Common myeloid progenitor, CD34-positive (primary cell): ENCODE results near the gene PIK3IP1.
A peak's percentile ranks its signal among the peaks of the same experiment; 100 is the strongest.
"Not testable (repeated sequence)": the region's sequence is repeated elsewhere in the genome, so short reads cannot be mapped to it uniquely, and the experiment has no call there.

ENCODE experiments used
- CTCF ChIA-PET: fragments of 350-600 bp; sonication (Branson Sonifier 250); formaldehyde crosslinking; loops from one replicate; lab custom pipeline; 2021; ENCODE audit warnings: antibody characterized with exemption; lab: Charles Lee
- POLR2A ChIA-PET: fragments of 350-600 bp; sonication (Branson Sonifier 250); formaldehyde crosslinking; loops from one replicate; lab custom pipeline; 2021; ENCODE audit warnings: antibody characterized with exemption; lab: Charles Lee
- DNase-seq, 3 donors: peaks; one replicate each; pipeline versions ENCODE4 v3.0.0 to v3.0.0-alpha.2; 2013
- H3K27ac ChIP-seq, 2 experiments: 1 replicate in 1 of 2; 2 replicates in 1 of 2; pipeline ENCODE4 v1.7.0; 2013; ENCODE audit warnings: inconsistent platforms in 2 of 2, low read length in 2 of 2, mild to moderate bottlenecking in 2 of 2, low read depth in 1 of 2, moderate library complexity in 1 of 2; ENCODE audit not compliant: severe bottlenecking in 2 of 2, insufficient read depth in 1 of 2, poor library complexity in 1 of 2
- H3K27me3 ChIP-seq, 5 experiments: replicated peaks in 2 of 5; 1 replicate in 3 of 5; 2 replicates in 2 of 5; pipeline versions ENCODE4 v1.6.1 to v1.7.0; 2013; ENCODE audit warnings: low read length in 4 of 5, mild to moderate bottlenecking in 2 of 5, moderate library complexity in 2 of 5, inconsistent platforms in 1 of 5; ENCODE audit not compliant: insufficient read depth in 5 of 5, control insufficient read depth in 4 of 5
- H3K36me3 ChIP-seq, 4 experiments: 1 replicate in 2 of 4; 2 replicates in 2 of 4; pipeline versions ENCODE4 v1.6.1 to v1.7.0; 2013; ENCODE audit warnings: low read length in 3 of 4, control low read depth in 1 of 4, mild to moderate bottlenecking in 1 of 4; ENCODE audit not compliant: control insufficient read depth in 4 of 4, insufficient read depth in 4 of 4
- H3K4me1 ChIP-seq, 4 experiments: 1 replicate in 3 of 4; 2 replicates in 1 of 4; pipeline versions ENCODE4 v1.6.1 to v1.7.1; 2013; ENCODE audit warnings: low read length in 3 of 4, mild to moderate bottlenecking in 3 of 4, control low read depth in 1 of 4, inconsistent platforms in 1 of 4, moderate library complexity in 1 of 4; ENCODE audit not compliant: control insufficient read depth in 4 of 4, insufficient read depth in 4 of 4; ENCODE audit errors: control extremely low read depth in 1 of 4
- H3K4me3 ChIP-seq, 7 experiments: 1 replicate in 4 of 7; 2 replicates in 3 of 7; pipeline versions ENCODE4 v1.5.1 to v1.7.0; 2013; ENCODE audit warnings: mild to moderate bottlenecking in 7 of 7, low read length in 6 of 7, moderate library complexity in 6 of 7, inconsistent platforms in 2 of 7, low read depth in 2 of 7, control low read depth in 1 of 7; ENCODE audit not compliant: insufficient read depth in 4 of 7, control insufficient read depth in 1 of 7; ENCODE audit errors: extremely low read depth in 1 of 7
- H3K9me3 ChIP-seq, 5 experiments: 1 replicate in 4 of 5; 2 replicates in 1 of 5; pipeline versions ENCODE4 v1.6.1 to v1.7.1; 2013; ENCODE audit warnings: low read length in 4 of 5, mild to moderate bottlenecking in 2 of 5, inconsistent platforms in 1 of 5, low read depth in 1 of 5, moderate library complexity in 1 of 5; ENCODE audit not compliant: control insufficient read depth in 4 of 5, insufficient read depth in 2 of 5; ENCODE audit errors: control extremely low read depth in 1 of 5
- WGBS: methylation state at CpG from one replicate; pipeline ENCODE4 v1.1.5; 2013; ENCODE audit not compliant: insufficient coverage; 5-methylcytosine and 5-hydroxymethylcytosine counted together

PIK3IP1 gene

DNA sequence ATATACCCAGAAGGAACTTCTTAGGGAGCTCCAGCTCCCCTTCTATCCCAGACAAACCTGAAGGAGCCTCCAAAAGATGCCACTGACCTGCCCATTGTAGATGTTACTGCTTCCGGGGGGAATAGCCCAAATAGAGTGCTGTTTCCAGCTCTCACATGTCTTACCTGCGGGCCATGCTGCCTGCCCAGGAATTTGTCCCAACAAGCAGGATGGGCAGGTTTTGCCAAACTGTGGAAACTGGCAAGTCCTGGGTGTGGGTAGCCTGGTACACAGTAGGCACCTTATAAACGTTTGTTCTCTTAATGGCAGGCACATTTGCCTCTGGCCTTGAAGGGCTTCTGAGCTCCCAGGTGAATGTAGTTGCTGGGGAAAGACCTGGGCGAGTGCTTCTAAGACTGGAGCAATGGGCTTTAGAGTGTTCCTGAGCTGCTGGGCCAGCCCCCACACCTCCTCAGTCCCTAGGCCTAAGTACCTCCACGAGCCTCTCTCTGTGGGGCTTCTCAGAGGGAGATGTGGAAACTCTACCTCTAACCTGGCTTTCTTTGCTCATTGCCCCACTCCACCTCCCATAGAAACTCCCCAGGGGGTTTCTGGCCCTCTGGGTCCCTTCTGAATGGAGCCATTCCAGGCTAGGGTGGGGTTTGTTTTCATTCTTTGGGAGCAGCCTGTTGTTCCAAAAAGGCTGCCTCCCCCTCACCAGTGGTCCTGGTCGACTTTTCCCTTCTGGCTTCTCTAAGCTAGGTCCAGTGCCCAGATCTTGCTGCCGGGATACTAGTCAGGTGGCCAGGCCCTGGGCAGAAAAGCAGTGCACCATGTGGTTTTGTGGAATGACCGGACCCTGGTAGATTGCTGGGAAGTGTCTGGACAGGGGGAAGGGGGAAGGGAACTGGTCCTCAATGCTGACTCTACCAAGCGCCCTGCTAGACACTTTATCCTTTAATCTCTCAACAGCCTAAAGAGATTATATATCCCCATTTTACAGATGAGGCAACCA, 43.0 kb downstream of the PIK3IP1 start:
- Histone ChIP-seq H3K4me1 (peaks cover 0 to 26% (median 18%) of the 10 kb centered on the region in 4 experiments), H3K27me3 (no peaks in the 10 kb centered on the region), H3K36me3 (peaks cover 13 to 38% (median 16%) of the 10 kb centered on the region in 4 experiments), H3K9me3 (no peaks in the 10 kb centered on the region), H3K4me3 (no peak overlapping the region), H3K27ac (no peak overlapping the region)
- ChIA-PET CTCF (interaction anchor here (1.0 to 19.0 kb wide), 6 partner anchors 10 to 41 kb away, joined by 3 to 185 read pairs (median 5); partner anchors contain the start of gene LIMK2), POLR2A (no interaction called here)
- 98% methylated on average over 3 of the region's 9 CpGs for WGBS
- no peak for DNase-seq

DNA sequence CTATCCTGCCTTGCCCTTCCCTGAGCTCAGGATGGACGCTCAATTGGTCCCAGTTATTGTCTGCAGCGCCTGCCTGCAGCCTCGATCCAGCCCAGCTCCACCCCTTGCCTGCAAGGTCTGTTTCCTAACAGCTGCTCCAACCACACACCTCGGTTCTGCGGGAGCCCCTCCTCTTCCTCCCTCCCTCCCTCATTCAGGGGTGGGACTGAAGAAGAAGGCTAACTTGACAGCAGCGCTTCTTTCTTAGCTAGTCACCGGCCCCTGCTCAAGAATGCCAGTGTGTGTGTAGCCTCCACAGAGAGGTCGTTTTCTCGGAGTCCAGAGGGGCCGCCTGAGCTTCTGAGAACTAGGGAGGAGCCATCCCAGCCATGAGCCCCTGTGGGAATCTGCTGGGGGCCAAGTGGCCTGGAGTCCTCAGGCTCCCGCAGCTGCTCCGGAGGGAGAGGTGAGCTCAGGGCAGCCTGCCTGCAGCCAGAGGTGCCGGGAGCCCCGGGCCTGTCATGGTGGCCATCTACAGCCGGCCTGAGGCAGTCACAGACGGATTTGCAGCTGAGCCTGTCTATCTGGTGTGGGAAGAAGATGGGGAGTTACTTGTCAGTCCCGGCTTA, 44.0 kb downstream of the PIK3IP1 start:
- H3K27me3 ChIP-seq: no peaks in the 10 kb centered on the region
- peaks cover 8 to 38% (median 13%) of the 10 kb centered on the region in 4 experiments for H3K36me3 ChIP-seq
- peak; percentile 72 to 90 (median 86) for DNase-seq
- 45% methylated on average over 11 of the region's 17 CpGs for WGBS
- ChIA-PET POLR2A (no interaction called here), CTCF (interaction anchor here (1.0 to 19.0 kb wide), 7 partner anchors 9 to 65 kb away, joined by 3 to 185 read pairs (median 5); partner anchors contain the start of genes LIMK2 and PIK3IP1)
- peak overlapping the region in 4 of 7 experiments; percentile 12 to 64 (median 42) for H3K4me3 ChIP-seq
- H3K4me1 ChIP-seq: peaks cover 0 to 28% (median 18%) of the 10 kb centered on the region in 4 experiments
- no peaks in the 10 kb centered on the region for H3K9me3 ChIP-seq
- H3K27ac ChIP-seq: no peak overlapping the region

DNA sequence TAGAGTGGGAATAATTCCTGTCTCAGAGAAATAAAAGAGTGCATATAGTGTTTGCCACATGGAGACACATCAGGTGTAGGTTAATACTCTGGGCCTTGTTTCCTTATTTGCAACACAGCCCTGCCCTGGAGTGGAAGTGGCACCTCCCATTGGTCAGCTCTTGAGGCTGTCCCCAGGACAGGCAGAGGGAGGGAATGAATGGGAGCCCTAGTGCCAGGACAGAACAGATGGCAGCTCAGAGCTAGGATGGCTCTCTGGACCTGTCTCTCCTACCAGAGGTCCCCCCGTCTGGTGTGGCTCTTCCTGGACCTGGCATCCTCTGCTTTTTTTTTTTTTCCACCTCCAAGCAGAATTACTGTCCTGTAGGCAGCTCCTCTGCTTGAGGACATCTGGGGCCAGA, 44.6 kb downstream of the PIK3IP1 start:
- H3K9me3 ChIP-seq: no peaks in the 10 kb centered on the region
- no peak for DNase-seq
- H3K36me3 ChIP-seq: peaks cover 8 to 37% (median 14%) of the 10 kb centered on the region in 4 experiments
- H3K27me3 ChIP-seq: no peaks in the 10 kb centered on the region
- no peak overlapping the region for H3K27ac ChIP-seq
- 43% methylated on average over 1 of the region's 1 CpG for WGBS
- CTCF ChIA-PET: interaction anchor here (1.0 to 19.0 kb wide), 7 partner anchors 8 to 66 kb away, joined by 3 to 185 read pairs (median 5); partner anchors contain the start of genes LIMK2 and PIK3IP1
- H3K4me1 ChIP-seq: peaks cover 0 to 28% (median 18%) of the 10 kb centered on the region in 4 experiments
- peak overlapping the region in 4 of 7 experiments; percentile 12 to 64 (median 42) for H3K4me3 ChIP-seq
- POLR2A ChIA-PET: no interaction called here

DNA sequence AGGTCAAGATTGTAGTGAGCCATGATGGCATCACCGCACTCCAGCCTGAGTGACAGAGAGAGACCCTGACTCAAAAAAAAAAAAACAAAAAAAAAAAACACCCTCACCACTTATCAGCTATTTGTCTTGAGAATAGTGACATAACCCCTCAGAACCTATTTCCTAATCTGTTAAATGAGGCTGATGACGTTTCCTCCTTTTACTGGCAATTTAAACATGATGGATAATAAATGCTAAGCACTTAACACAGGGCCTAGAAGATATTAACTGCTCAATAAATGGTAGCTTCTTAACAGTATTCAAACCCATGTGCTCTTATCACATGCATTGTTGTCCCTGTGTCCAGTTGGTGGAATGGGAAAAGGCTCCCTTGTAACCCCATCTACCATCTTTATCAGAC, 45.6 kb downstream of the PIK3IP1 start:
- no peak overlapping the region for H3K27ac ChIP-seq
- CTCF ChIA-PET: interaction anchor here (0.7 to 19.0 kb wide), 5 partner anchors 11 to 35 kb away, joined by 3 to 185 read pairs (median 5); partner anchors contain the start of gene LIMK2
- H3K27me3 ChIP-seq: no peaks in the 10 kb centered on the region
- H3K4me3 ChIP-seq: no peak overlapping the region
- no peak for DNase-seq
- peaks cover 0 to 28% (median 18%) of the 10 kb centered on the region in 4 experiments for H3K4me1 ChIP-seq
- H3K9me3 ChIP-seq: no peaks in the 10 kb centered on the region
- no CpG with 5 or more reads among the region's 2 CpGs for WGBS
- peaks cover 8 to 37% (median 15%) of the 10 kb centered on the region in 4 experiments for H3K36me3 ChIP-seq
- POLR2A ChIA-PET: no interaction called here

DNA sequence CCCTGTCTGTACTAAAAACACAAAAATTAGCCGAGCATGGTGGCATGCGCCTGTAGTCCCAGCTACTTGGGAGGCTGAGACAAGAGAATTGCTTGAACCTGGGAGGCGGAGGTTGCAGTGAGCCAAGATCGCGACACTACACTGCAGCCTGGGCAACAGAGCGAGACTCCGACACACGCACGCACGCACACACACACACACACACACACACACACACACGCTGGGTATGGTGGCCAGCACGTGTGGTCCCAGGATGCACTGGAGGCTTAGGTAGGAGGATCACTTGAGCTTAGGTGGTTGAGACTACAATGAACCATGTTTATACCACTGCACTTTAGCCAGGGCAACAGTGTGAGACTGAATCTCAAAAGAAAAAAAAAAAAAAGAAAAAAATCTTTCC, 46.3 kb downstream of the PIK3IP1 start:
- WGBS: 100% methylated on average over 2 of the region's 12 CpGs
- not testable (repeated sequence) for H3K4me3 ChIP-seq

DNA sequence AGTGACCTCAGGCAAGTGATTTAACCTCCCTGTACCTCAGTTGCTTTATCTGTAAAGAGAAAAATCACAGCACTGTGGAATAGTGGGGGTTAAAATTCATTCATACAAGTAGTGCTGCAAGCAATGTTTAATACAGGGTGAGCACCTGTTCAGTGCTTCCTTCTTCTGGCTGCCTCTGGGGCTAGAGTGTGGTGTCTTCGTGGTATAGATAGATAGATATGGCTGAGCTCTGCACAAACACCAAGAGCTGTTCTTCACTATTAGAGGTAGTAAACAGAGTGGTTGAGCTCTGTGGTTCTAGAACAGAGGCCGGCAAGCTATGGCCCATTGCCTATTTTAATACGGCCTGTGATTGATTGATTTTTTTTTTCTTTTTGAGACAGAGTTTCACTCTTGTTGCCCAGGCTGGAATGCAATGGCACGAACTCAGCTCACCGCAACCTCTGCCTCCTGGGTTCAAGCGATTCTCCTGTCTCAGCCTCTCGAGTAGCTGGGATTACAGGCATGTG, 47.3 kb downstream of the PIK3IP1 start:
- Histone ChIP-seq H3K36me3 (peaks cover 2 to 41% (median 16%) of the 10 kb centered on the region in 4 experiments), H3K4me3 (no peak overlapping the region), H3K9me3 (no peaks in the 10 kb centered on the region), H3K4me1 (peaks cover 0 to 28% (median 18%) of the 10 kb centered on the region in 4 experiments), H3K27me3 (no peaks in the 10 kb centered on the region), H3K27ac (no peak overlapping the region)
- ChIA-PET CTCF (interaction anchor here (0.6 to 19.0 kb wide), 7 partner anchors 9 to 1025 kb away, joined by 3 to 185 read pairs (median 3); no protein-coding TSS in a partner anchor), POLR2A (interaction anchor here (0.5 to 0.6 kb wide), 2 partner anchors 28 to 938 kb away, joined by 3 to 6 read pairs; no protein-coding TSS in a partner anchor)
- WGBS: 100% methylated on average over 3 of the region's 7 CpGs
- DNase-seq: no peak

More for the DNA sequence above, 46.3 kb downstream of the PIK3IP1 start:
- DNase-seq, H3K9me3 ChIP-seq, H3K27me3 ChIP-seq, POLR2A ChIA-PET, H3K27ac ChIP-seq: not testable (repeated sequence)
- Histone ChIP-seq H3K36me3 (peaks cover 6 to 39% (median 19%) of the 10 kb centered on the region in 4 experiments), H3K4me1 (peaks cover 0 to 28% (median 18%) of the 10 kb centered on the region in 4 experiments)
- CTCF ChIA-PET: interaction anchor here (0.7 to 19.0 kb wide), 4 partner anchors 14 to 34 kb away, joined by 4 to 185 read pairs (median 10); partner anchors contain the start of gene LIMK2
